CD14-positive monocyte (primary cell): Measurements from ENCODE around the gene PTH2R. TPM values are rescaled to one million over a fixed set of nuclear protein-coding genes. Genes with fewer than 3 reads are reported as not detected.

ENCODE experiments used
- DNase-seq, 3 donors: peaks; one replicate each; pipeline ENCODE4 v3.0.0-alpha.2; 2011 to 2022
- H2AFZ ChIP-seq: 2 replicates; pipeline ENCODE4 v1.6.0; 2012; ENCODE audit warnings: mild to moderate bottlenecking, low read depth, low read length, inconsistent platforms; ENCODE audit not compliant: insufficient read depth, poor library complexity, severe bottlenecking
- H3K27ac ChIP-seq, 2 donors: 1 replicate in 1 of 2; 2 replicates in 1 of 2; pipeline ENCODE4 v1.5.1; 2012 to 2013; ENCODE audit warnings: low read length in 2 of 2, control low read depth in 1 of 2, inconsistent platforms in 1 of 2, low read depth in 1 of 2, mild to moderate bottlenecking in 1 of 2
- H3K27me3 ChIP-seq, 2 donors: one replicate each; pipeline versions ENCODE4 v1.6.0 to v1.6.1; 2011 to 2013; ENCODE audit warnings: low read length in 2 of 2; ENCODE audit not compliant: control insufficient read depth in 2 of 2, insufficient read depth in 2 of 2
- H3K36me3 ChIP-seq, 2 donors: replicated peaks in 1 of 2; 1 replicate in 1 of 2; 2 replicates in 1 of 2; pipeline versions ENCODE4 v1.5.1 to v1.6.1; 2012 to 2013; ENCODE audit warnings: low read length in 2 of 2, control low read depth in 1 of 2, inconsistent platforms in 1 of 2, mild to moderate bottlenecking in 1 of 2; ENCODE audit not compliant: insufficient read depth in 2 of 2, control insufficient read depth in 1 of 2
- H3K4me1 ChIP-seq, 2 donors: 1 replicate in 1 of 2; 2 replicates in 1 of 2; pipeline versions ENCODE4 v1.5.1 to v1.6.1; 2012 to 2013; ENCODE audit warnings: low read length in 2 of 2, control low read depth in 1 of 2, inconsistent platforms in 1 of 2, mild to moderate bottlenecking in 1 of 2, moderate library complexity in 1 of 2; ENCODE audit not compliant: insufficient read depth in 2 of 2, control insufficient read depth in 1 of 2
- H3K4me2 ChIP-seq: replicated peaks from 2 replicates; pipeline ENCODE3; 2012; ENCODE audit warnings: low read length, moderate library complexity, mild to moderate bottlenecking; ENCODE audit not compliant: poor library complexity, severe bottlenecking; ENCODE audit errors: extremely low read depth
- H3K4me3 ChIP-seq, 3 experiments: fragments of 200-600 bp in 1 of 3; sonication (generic) in 1 of 3; replicated peaks in 1 of 3; 1 replicate in 2 of 3; 2 replicates in 1 of 3; pipeline ENCODE4 v1.5.1; 2011 to 2013; ENCODE audit warnings: low read length in 3 of 3, mild to moderate bottlenecking in 3 of 3, control low read depth in 2 of 3, low read depth in 2 of 3, inconsistent platforms in 1 of 3, moderate library complexity in 1 of 3
- H3K79me2 ChIP-seq: 2 replicates; pipeline ENCODE4 v1.6.0; 2012; ENCODE audit warnings: mild to moderate bottlenecking, control low read depth, inconsistent platforms, low read length, moderate library complexity; ENCODE audit not compliant: insufficient read depth
- H3K9ac ChIP-seq: 2 replicates; pipeline ENCODE4 v1.6.0; 2017; ENCODE audit warnings: low read length, mild to moderate bottlenecking; ENCODE audit not compliant: insufficient read depth, poor library complexity, severe bottlenecking
- H3K9me3 ChIP-seq, 2 donors: replicated peaks in 1 of 2; 1 replicate in 1 of 2; 2 replicates in 1 of 2; pipeline versions ENCODE4 v1.5.1 to v1.6.1; 2012 to 2013; ENCODE audit warnings: low read length in 2 of 2, control low read depth in 1 of 2; ENCODE audit not compliant: control insufficient read depth in 1 of 2, insufficient read depth in 1 of 2
- H4K20me1 ChIP-seq: 2 replicates; pipeline ENCODE4 v1.6.0; 2012; ENCODE audit warnings: mild to moderate bottlenecking, low read length, control low read depth, moderate library complexity; ENCODE audit not compliant: insufficient read depth
- H3K27ac Mint-ChIP-seq, 7 donors: one replicate each; pipeline ENCODE4 v1.8.0; 2020; ENCODE audit warnings: mild to moderate bottlenecking in 7 of 7, mixed read lengths in 7 of 7, moderate library complexity in 6 of 7, inconsistent platforms in 2 of 7
- H3K27me3 Mint-ChIP-seq, 3 donors: one replicate each; pipeline ENCODE4 v1.8.0; 2021 to 2022; ENCODE audit warnings: low read depth in 3 of 3, mild to moderate bottlenecking in 3 of 3, mixed read lengths in 3 of 3, moderate library complexity in 3 of 3, inconsistent platforms in 1 of 3
- H3K36me3 Mint-ChIP-seq, 2 donors: one replicate each; pipeline ENCODE4 v1.8.0; 2020; ENCODE audit warnings: mixed read lengths in 2 of 2, inconsistent platforms in 1 of 2, mild to moderate bottlenecking in 1 of 2
- H3K4me1 Mint-ChIP-seq: one replicate; pipeline ENCODE4 v1.8.0; 2020; ENCODE audit warnings: mild to moderate bottlenecking, mixed read lengths
- H3K4me3 Mint-ChIP-seq, 2 donors: one replicate each; pipeline ENCODE4 v1.8.0; 2020; ENCODE audit warnings: mild to moderate bottlenecking in 2 of 2, mixed read lengths in 2 of 2, moderate library complexity in 1 of 2
- H3K9me3 Mint-ChIP-seq, 7 donors: one replicate each; pipeline ENCODE4 v1.8.0; 2020 to 2022; ENCODE audit warnings: mixed read lengths in 7 of 7, mild to moderate bottlenecking in 6 of 7, moderate library complexity in 6 of 7, inconsistent platforms in 2 of 7
- WGBS: methylation state at CpG from one replicate; pipeline ENCODE4 v1.1.5; 2013; ENCODE audit warnings: missing lambda C conversion rate; ENCODE audit not compliant: insufficient coverage; 5-methylcytosine and 5-hydroxymethylcytosine counted together
- intact Hi-C, 2 donors: fragments of 100-400 bp; cut with micrococcal nuclease; formaldehyde crosslinking; loops; one replicate each; pipeline versions ENCODE4 v1.15.0 to v1.15.1; 2023
- polyA plus RNA-seq, 3 donors: library from polyadenylated mRNA; depleted of rRNA in 1 of 3; unstranded in 2 of 3; stranded (reverse) in 1 of 3; fragments of 300-500 nt in 2 of 3; fragments of >200 nt in 1 of 3; fragmentation: Illumina TruSeq in 2 of 3; gene quantifications; 1 replicate in 2 of 3; 2 replicates in 1 of 3; pipeline ENCODE4 v1.2.3, GENCODE V29; 2012 to 2021
- TF ChIP-seq, protein P1 (sequence below): fragments of 200-600 bp; IDR thresholded peaks from one replicate; pipeline ENCODE4 v1.8.0; 2022; ENCODE audit warnings: antibody characterized with exemption, mild to moderate bottlenecking

The PTH2R gene
- polyA plus RNA-seq, 3 donors = 0.07 to 0.12 (median 0.11) TPM

GRCh38 chr2:208437755-208438154 lies 31.2 kb downstream of the PTH2R start:
- H3K9ac ChIP-seq = no peak overlapping the region

GRCh38 chr2:208440716-208441115 lies 34.1 kb downstream of the PTH2R start:
- Mint-ChIP-seq H3K27ac (no peak overlapping the region), H3K4me3 (no peak overlapping the region), H3K36me3 (no peaks in the 10 kb centered on the region), H3K27me3 (peaks cover 0 to 2% (median 0%) of the 10 kb centered on the region in 3 donors), H3K4me1 (no peaks in the 10 kb centered on the region), H3K9me3 (no peaks in the 10 kb centered on the region)
- H3K27ac ChIP-seq = no peak overlapping the region
- no peaks in the 10 kb centered on the region for H3K36me3 ChIP-seq
- H3K4me1 ChIP-seq = no peaks in the 10 kb centered on the region
- no peak overlapping the region for H2AFZ ChIP-seq
- H3K4me2 ChIP-seq = no peak overlapping the region
- no peaks in the 10 kb centered on the region for H3K9me3 ChIP-seq
- no peaks in the 10 kb centered on the region for H3K79me2 ChIP-seq
- TF ChIP-seq, protein P1, sequence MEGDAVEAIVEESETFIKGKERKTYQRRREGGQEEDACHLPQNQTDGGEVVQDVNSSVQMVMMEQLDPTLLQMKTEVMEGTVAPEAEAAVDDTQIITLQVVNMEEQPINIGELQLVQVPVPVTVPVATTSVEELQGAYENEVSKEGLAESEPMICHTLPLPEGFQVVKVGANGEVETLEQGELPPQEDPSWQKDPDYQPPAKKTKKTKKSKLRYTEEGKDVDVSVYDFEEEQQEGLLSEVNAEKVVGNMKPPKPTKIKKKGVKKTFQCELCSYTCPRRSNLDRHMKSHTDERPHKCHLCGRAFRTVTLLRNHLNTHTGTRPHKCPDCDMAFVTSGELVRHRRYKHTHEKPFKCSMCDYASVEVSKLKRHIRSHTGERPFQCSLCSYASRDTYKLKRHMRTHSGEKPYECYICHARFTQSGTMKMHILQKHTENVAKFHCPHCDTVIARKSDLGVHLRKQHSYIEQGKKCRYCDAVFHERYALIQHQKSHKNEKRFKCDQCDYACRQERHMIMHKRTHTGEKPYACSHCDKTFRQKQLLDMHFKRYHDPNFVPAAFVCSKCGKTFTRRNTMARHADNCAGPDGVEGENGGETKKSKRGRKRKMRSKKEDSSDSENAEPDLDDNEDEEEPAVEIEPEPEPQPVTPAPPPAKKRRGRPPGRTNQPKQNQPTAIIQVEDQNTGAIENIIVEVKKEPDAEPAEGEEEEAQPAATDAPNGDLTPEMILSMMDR = no peak
- intact Hi-C loops = no loop called here
- WGBS = 83% methylated on average over 2 of the region's 2 CpGs
- H3K4me3 ChIP-seq = no peak overlapping the region
- no peak for DNase-seq
- no peaks in the 10 kb centered on the region for H4K20me1 ChIP-seq
- no peak overlapping the region for H3K9ac ChIP-seq
- no peaks in the 10 kb centered on the region for H3K27me3 ChIP-seq

More at GRCh38 chr2:208437755-208438154, 31.2 kb downstream of the PTH2R start:
- Histone ChIP-seq H3K27ac (no peak overlapping the region), H4K20me1 (no peaks in the 10 kb centered on the region), H3K79me2 (no peaks in the 10 kb centered on the region), H2AFZ (no peak overlapping the region), H3K36me3 (no peaks in the 10 kb centered on the region), H3K27me3 (peaks cover 0 to 3% of the 10 kb centered on the region in 2 donors), H3K4me2 (no peak overlapping the region), H3K4me3 (no peak overlapping the region), H3K9me3 (no peaks in the 10 kb centered on the region), H3K4me1 (no peaks in the 10 kb centered on the region)
- DNase-seq = no peak
- intact Hi-C loops = no loop called here
- no peaks in the 10 kb centered on the region for H3K36me3 Mint-ChIP-seq
- H3K27ac Mint-ChIP-seq = no peak overlapping the region
- no peak overlapping the region for H3K4me3 Mint-ChIP-seq
- no peaks in the 10 kb centered on the region for H3K9me3 Mint-ChIP-seq
- no peaks in the 10 kb centered on the region for H3K4me1 Mint-ChIP-seq
- TF ChIP-seq, protein P1 = no peak
- 100% methylated on average over 1 of the region's 3 CpGs for WGBS
- H3K27me3 Mint-ChIP-seq = peaks cover 0 to 5% (median 0%) of the 10 kb centered on the region in 3 donors
